Fibroblast of peridontal ligament (primary cell): ENCODE measurements around the gene GALNT17.

Experiments used
- DNase-seq: peaks from one replicate; pipeline ENCODE4 v3.0.0-alpha.2; 2010; ENCODE audit errors: extremely low read depth

GALNT17 gene

DNA sequence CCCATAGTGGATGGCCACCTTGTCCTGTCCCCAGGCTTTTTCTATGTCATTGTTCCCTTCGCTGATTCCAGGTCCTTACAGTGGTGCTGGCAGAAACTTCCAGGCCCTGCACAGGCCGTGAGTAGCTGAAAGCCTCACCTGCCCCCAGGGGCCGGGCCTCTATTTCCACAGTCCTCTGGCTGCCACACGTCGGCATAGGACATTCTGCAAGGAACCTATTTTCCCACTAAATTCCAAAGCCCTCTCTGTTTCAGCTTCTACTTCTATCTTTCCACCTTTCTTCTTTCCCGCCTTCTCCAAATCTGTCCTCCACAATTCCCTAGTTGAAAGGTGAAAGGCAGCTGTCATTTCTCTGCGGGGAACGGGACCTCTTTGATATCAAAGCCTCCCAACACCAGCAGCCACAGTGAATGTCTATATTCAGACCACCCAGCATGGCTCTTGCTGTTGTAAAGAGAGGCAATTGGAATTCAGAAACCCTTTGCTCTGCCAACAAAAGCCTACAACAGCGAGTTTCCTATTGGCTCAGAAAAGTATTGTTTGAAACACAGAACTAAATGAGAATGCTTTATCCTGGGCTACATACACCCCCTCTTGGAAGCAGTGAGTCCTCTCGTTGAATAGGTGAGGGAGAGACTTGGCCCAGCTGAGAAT lies 607.7 kb downstream of the GALNT17 start:
- no peak for DNase-seq

DNA sequence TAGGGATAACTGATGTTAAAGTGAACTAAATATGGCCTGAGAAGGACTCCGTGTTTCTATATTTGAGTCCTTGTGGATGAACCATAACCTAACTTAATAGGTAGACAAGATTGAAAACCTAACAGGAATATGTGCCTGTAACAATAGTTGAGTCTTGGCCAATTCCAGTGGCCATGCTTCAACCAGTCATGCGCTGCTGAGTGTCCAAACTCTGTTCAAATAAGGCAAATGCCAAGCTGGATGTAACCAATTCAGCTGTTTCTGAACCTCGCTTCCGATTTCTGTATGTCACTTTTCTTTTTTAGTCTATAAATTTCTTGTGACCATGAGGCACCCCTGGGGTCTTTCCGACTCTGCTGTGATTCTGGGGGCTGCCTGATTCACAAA lies 608.2 kb downstream of the GALNT17 start:
- no peak for DNase-seq

DNA sequence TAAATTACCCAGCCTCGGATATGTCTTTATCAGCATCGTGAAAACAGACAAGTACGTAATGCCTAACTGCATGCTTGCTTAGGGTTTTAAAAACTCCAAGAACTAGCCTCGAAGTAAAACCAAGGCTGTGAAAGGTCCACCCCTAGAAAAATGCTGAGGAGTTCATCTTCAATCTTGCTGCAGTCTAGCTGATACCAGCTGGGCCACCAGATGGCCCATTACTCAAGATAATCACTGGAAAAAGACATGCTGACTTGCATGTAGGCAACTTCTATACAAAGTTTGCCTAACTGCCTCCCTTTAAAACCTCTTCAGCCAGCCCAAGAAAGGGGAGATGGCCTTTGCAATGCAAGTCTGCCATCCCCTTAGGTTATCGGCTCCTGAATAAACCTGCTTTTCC lies 614.1 kb downstream of the GALNT17 start:
- DNase-seq, result no peak

DNA sequence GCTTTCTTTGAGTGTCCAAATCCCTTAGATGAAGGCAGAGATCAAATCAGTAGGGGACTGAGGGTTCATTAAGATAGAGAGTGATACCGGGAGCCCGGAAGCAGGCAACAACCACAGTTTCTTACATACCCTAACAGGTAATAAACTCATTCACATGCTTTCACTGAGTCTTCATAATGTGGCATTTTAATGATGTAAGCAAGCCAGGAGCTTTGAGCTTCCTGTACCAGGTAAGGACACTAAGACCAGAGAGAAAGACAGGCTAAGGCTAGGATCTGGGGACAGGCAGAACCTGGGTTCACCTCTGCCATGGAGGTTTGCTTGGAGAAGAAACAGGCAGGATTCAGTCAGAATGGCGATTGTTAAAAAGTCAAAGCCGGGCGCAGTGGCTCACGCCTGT lies 618.3 kb downstream of the GALNT17 start:
- no peak for DNase-seq

DNA sequence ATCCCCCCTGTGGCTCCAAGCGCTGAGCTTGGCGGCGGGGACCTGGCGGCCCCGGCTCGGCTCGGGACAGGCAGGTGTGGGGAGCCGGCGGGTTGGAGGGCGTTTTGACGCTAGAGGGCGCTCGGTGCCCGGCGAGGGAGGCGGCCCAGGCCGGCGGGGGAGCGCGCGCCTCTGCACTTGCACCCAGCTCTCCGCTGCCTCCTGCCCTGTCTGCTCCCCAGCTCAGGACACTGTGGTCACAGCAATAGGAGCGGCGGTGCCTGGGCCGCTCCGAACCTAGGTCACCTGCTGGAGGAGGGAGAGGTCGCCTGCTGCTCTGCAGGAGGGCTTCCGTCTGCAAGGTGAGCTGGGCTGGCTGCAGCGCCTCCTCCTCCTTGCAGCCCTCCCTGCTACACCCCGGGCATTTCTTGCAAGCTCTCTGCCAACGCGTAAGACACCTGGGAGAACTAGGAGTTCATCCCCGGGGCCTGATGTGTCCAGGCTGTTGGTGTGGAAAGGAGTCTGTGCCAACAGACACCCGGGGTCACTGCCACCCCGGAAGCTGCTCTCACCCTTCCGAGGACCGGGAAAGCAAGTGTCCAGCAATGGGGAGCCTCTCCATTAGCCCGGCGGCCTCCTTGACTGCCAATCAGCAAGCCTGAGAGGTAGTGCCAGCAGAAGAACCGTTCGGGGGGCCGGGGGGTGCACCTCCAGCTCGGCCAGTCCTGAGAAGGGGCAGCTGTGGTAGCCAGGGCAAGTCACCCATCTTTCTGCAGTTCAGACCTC lies 620.4 kb downstream of the GALNT17 start:
- no peak for DNase-seq

DNA sequence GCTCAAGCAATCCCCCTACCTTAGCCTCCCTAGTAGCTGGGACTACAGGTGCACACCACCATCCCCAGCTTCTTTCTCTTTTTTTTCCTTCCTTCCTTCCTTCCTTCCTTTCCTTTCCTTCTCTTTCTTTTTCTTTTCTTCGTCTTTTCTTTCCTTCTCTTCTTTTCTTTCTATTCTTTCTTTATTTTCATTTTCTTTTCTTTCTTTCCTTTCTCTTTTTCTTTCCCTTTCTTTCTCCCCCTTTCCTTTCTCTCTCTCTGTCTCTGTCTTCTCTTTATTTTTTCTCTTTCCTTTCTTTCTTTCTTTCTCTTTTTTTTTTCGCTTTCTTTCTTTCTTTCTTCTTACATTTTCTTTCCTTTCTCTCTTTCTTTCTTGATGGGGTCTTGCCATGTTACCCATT lies 621.3 kb downstream of the GALNT17 start:
- no peak for DNase-seq

DNA sequence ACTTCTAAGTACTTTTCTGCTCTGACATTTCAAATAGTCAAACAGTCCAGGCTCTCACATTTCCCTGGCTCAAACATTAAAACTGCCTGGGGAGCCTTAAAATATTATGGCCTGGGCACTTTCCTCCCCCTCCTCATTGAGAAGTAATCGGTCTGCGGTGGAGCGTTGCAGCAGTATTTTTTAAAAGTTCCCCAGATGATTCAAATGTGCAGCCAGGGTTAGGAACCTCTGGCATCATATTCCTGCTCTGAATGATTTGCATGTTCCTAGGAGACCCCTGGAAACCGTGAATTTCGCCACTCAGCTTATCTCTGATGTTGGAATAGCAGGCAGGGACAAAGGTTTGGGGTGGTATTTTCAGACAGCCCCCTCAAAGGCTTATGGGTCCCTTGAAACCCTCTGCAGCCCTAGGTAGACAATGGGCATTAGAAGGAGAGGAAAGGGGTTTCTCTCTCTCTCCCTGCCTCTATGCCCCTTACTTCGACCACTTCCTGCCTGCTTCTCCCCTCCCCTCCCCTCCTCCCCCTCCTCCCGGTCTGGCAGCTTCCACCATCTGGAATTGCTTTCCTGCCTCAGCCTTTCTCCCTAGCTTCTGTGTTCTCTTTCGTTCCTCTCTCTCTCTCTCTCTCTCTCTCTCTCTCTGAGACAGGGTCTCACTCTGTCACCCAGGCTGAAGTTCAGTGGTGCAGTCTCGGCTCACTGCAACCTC lies 622.2 kb downstream of the GALNT17 start:
- DNase-seq, result no peak

DNA sequence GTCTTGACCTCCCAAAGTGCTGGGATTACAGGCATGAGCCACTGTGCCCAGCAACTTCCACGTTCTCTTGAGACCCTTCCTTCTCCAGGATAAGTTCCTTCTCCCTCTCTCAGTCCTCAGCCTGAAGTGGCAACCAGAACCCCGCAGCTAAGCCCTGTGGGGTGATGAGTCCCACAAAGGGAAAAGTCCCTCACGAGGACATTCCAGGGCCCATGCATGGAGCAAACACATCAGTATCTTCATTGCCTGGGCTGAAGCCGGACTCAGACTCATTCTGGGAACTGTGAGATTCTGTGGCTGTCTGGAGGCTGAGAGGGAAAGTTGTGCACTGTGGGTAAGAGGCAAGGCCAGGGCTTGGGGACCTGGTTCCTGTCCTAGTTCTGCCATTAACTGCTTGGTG lies 622.9 kb downstream of the GALNT17 start:
- no peak for DNase-seq

DNA sequence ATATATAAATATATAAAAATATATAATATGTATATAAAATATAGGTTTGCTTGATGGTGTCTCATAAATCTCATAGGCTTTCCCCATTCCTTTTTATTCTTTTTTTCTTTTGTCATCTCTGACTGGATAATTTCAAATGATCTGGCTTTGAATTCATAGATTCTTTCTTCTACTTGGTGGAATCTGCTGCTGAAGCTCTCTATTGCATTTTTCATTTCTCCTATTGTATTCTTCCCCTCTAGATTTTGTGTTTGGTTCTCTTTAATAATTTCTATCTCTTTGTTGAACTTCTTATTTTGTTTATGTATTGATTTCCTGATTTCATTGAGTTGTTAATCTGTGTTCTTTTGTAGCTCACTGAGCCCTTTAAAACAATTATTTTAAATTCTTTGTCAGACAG lies 629.4 kb downstream of the GALNT17 start:
- no peak for DNase-seq
